Activated naive CD4-positive, alpha-beta T cell treated with anti-CD3 and anti-CD28 coated beads, Interleukin-2, amount 50 U/mL, for 72 hours (primary cell): ENCODE results near the gene TREX2. TPM values are rescaled to one million over a fixed set of nuclear protein-coding genes. Genes with fewer than 3 reads are reported as not detected.
A peak's percentile ranks its signal among the peaks of the same experiment; 100 is the strongest.

Experiments used
- ATAC-seq, 2 donors: fragments of 150-1000 bp; cut with Tn5 transposase; 2 replicates each; pipeline ENCODE4 v1.10.0; 2021; ENCODE audit warnings: mild to moderate bottlenecking in 2 of 2, moderate library complexity in 2 of 2
- DNase-seq, 2 donors: peaks; one replicate each; pipeline ENCODE4 v3.0.0; 2021 to 2022; ENCODE audit warnings: low spot score in 2 of 2
- H3K27ac Mint-ChIP-seq, 2 donors: one replicate each; pipeline ENCODE4 v1.8.0; 2022; ENCODE audit warnings: mild to moderate bottlenecking in 2 of 2, mixed read lengths in 2 of 2
- H3K36me3 Mint-ChIP-seq, 2 donors: one replicate each; pipeline ENCODE4 v1.8.0; 2022; ENCODE audit warnings: mixed read lengths in 2 of 2
- H3K9me3 Mint-ChIP-seq, 2 donors: one replicate each; pipeline ENCODE4 v1.8.0; 2022; ENCODE audit warnings: mixed read lengths in 2 of 2
- total RNA-seq, 2 donors: library from RNA; stranded (reverse); gene quantifications; one replicate each; pipeline ENCODE4 v1.2.3, GENCODE V29; 2022

TREX2 gene
- total RNA-seq, 2 donors from 2014 or later: 1.0 to 1.6 TPM

GRCh38 chrX:153426204-153426603, 19.7 kb downstream of the TREX2 start:
- ATAC-seq (no peak), DNase-seq (no peak)
- Mint-ChIP-seq H3K9me3 (no peaks in the 10 kb centered on the region), H3K36me3 (no peaks in the 10 kb centered on the region), H3K27ac (no peak overlapping the region)

GRCh38 chrX:153423652-153424051, 22.2 kb downstream of the TREX2 start:
- no peaks in the 10 kb centered on the region for H3K36me3 Mint-ChIP-seq
- ATAC-seq: no peak
- no peak for DNase-seq
- H3K9me3 Mint-ChIP-seq: no peaks in the 10 kb centered on the region
- no peak overlapping the region for H3K27ac Mint-ChIP-seq

GRCh38 chrX:153421856-153422255, 24.0 kb downstream of the TREX2 start:
- ATAC-seq: no peak

GRCh38 chrX:153420851-153421599, 24.8 kb downstream of the TREX2 start:
- no peak for DNase-seq
- H3K36me3 Mint-ChIP-seq: no peaks in the 10 kb centered on the region
- ATAC-seq: no peak
- no peak overlapping the region for H3K27ac Mint-ChIP-seq
- H3K9me3 Mint-ChIP-seq: no peaks in the 10 kb centered on the region

More at GRCh38 chrX:153421856-153422255, 24.0 kb downstream of the TREX2 start:
- no peaks in the 10 kb centered on the region for H3K36me3 Mint-ChIP-seq
- H3K9me3 Mint-ChIP-seq: no peaks in the 10 kb centered on the region
- DNase-seq: no peak
- no peak overlapping the region for H3K27ac Mint-ChIP-seq

GRCh38 chrX:153417637-153418036, 28.2 kb downstream of the TREX2 start:
- Mint-ChIP-seq H3K9me3 (no peaks in the 10 kb centered on the region), H3K36me3 (no peaks in the 10 kb centered on the region), H3K27ac (no peak overlapping the region)
- DNase-seq (no peak), ATAC-seq (no peak)

- H3K27ac Mint-ChIP-seq: no peak overlapping the region
- no peaks in the 10 kb centered on the region for H3K9me3 Mint-ChIP-seq
- no peaks in the 10 kb centered on the region for H3K36me3 Mint-ChIP-seq
- ATAC-seq (no peak), DNase-seq (no peak)
Observed at GRCh38 chrX:153416781-153417450, 28.9 kb downstream of the TREX2 start.

- H3K9me3 Mint-ChIP-seq: no peaks in the 10 kb centered on the region
- H3K27ac Mint-ChIP-seq: no peak overlapping the region
- DNase-seq (peak in 1 of 2 donors; percentile 4), ATAC-seq (no peak)
- no peaks in the 10 kb centered on the region for H3K36me3 Mint-ChIP-seq
Observed at GRCh38 chrX:153414856-153415510, 30.9 kb downstream of the TREX2 start.

GRCh38 chrX:153413731-153414130, 32.1 kb downstream of the TREX2 start:
- H3K27ac Mint-ChIP-seq: no peak overlapping the region
- no peaks in the 10 kb centered on the region for H3K36me3 Mint-ChIP-seq
- ATAC-seq: no peak

GRCh38 chrX:153412746-153413720, 32.8 kb downstream of the TREX2 start:
- Mint-ChIP-seq H3K27ac (no peak overlapping the region), H3K36me3 (no peaks in the 10 kb centered on the region), H3K9me3 (no peaks in the 10 kb centered on the region)
- peak in 1 of 2 donors; percentile 30 for DNase-seq
- ATAC-seq: no peak

More at GRCh38 chrX:153413731-153414130, 32.1 kb downstream of the TREX2 start:
- no peaks in the 10 kb centered on the region for H3K9me3 Mint-ChIP-seq
- peak in 1 of 2 donors; percentile 34 for DNase-seq

- DNase-seq (no peak), ATAC-seq (peak in 1 of 2 donors; percentile 9)
- Mint-ChIP-seq H3K9me3 (no peaks in the 10 kb centered on the region), H3K27ac (peak overlapping the region; percentile 84 to 92), H3K36me3 (no peaks in the 10 kb centered on the region)
Observed at GRCh38 chrX:153411988-153412574, 33.8 kb downstream of the TREX2 start.

GRCh38 chrX:153411255-153411987, 34.4 kb downstream of the TREX2 start, which contains the start of gene ZFP92:
ZFP92 (plus strand) TSS chrX:153411472; CDS start chrX:153418323, 6,851 bp downstream.
- Mint-ChIP-seq H3K9me3 (no peaks in the 10 kb centered on the region), H3K27ac (peak within 1 kb of the TSS; percentile 84 to 92), H3K36me3 (no peaks in the 10 kb centered on the region)
- ATAC-seq: peak; percentile 76 to 82
- DNase-seq: peak in 1 of 2 donors; percentile 22

- Mint-ChIP-seq H3K9me3 (no peaks in the 10 kb centered on the region), H3K36me3 (no peaks in the 10 kb centered on the region), H3K27ac (peak overlapping the region in 1 of 2 donors; percentile 84)
- ATAC-seq: no peak
- DNase-seq: no peak
Observed at GRCh38 chrX:153410888-153411254, 35.0 kb downstream of the TREX2 start.

- Mint-ChIP-seq H3K36me3 (no peaks in the 10 kb centered on the region), H3K9me3 (no peaks in the 10 kb centered on the region), H3K27ac (no peak overlapping the region)
- DNase-seq (no peak), ATAC-seq (no peak)
Observed at GRCh38 chrX:153410373-153410772, 35.5 kb downstream of the TREX2 start.

GRCh38 chrX:153409414-153410101, 36.3 kb downstream of the TREX2 start:
- no peak for DNase-seq
- no peak for ATAC-seq
- no peaks in the 10 kb centered on the region for H3K9me3 Mint-ChIP-seq
- H3K27ac Mint-ChIP-seq: no peak overlapping the region
- no peaks in the 10 kb centered on the region for H3K36me3 Mint-ChIP-seq

- H3K27ac Mint-ChIP-seq: no peak overlapping the region
Observed at GRCh38 chrX:153408871-153409351, 36.9 kb downstream of the TREX2 start.

More at GRCh38 chrX:153408871-153409351, 36.9 kb downstream of the TREX2 start:
- Mint-ChIP-seq H3K36me3 (no peaks in the 10 kb centered on the region), H3K9me3 (no peaks in the 10 kb centered on the region)
- ATAC-seq (no peak), DNase-seq (no peak)
